IPS-18a (cell line): ENCODE measurements around the gene BOD1.

Experiments
- H3K27ac ChIP-seq: one replicate; pipeline ENCODE4 v1.5.1; 2013; ENCODE audit warnings: low read length
- H3K27me3 ChIP-seq: one replicate; pipeline ENCODE4 v1.6.1; 2013; ENCODE audit warnings: mild to moderate bottlenecking, low read length; ENCODE audit not compliant: control insufficient read depth, insufficient read depth
- H3K36me3 ChIP-seq: one replicate; pipeline ENCODE4 v1.6.1; 2013; ENCODE audit warnings: low read depth, low read length; ENCODE audit not compliant: control insufficient read depth
- H3K4me1 ChIP-seq: one replicate; pipeline ENCODE4 v1.6.1; 2013; ENCODE audit warnings: low read depth, low read length; ENCODE audit not compliant: control insufficient read depth
- H3K4me3 ChIP-seq: one replicate; pipeline ENCODE4 v1.5.1; 2013; ENCODE audit warnings: low read length
- H3K9ac ChIP-seq: one replicate; pipeline ENCODE4 v1.6.1; 2013; ENCODE audit warnings: mild to moderate bottlenecking, low read length, moderate library complexity
- H3K9me3 ChIP-seq: one replicate; pipeline ENCODE4 v1.6.1; 2013; ENCODE audit warnings: low read depth, low read length; ENCODE audit not compliant: control insufficient read depth

BOD1 gene

GRCh38 chr5:173568703-173569102 is 47.7 kb downstream of the BOD1 start:
- H3K36me3 ChIP-seq, result no peaks in the 10 kb centered on the region
- H3K9ac ChIP-seq, result no peak overlapping the region
- H3K27ac ChIP-seq, result no peak overlapping the region
- H3K4me3 ChIP-seq, result no peak overlapping the region
- H3K27me3 ChIP-seq, result peaks cover 7% of the 10 kb centered on the region
- peaks cover 6% of the 10 kb centered on the region for H3K4me1 ChIP-seq
- H3K9me3 ChIP-seq, result no peaks in the 10 kb centered on the region

- no peaks in the 10 kb centered on the region for H3K36me3 ChIP-seq
- H3K4me3 ChIP-seq, result no peak overlapping the region
- no peak overlapping the region for H3K27ac ChIP-seq
- no peak overlapping the region for H3K9ac ChIP-seq
- H3K27me3 ChIP-seq, result peaks cover 7% of the 10 kb centered on the region
- H3K4me1 ChIP-seq, result peaks cover 6% of the 10 kb centered on the region
- H3K9me3 ChIP-seq, result no peaks in the 10 kb centered on the region
Observed at GRCh38 chr5:173568128-173568527, 48.3 kb downstream of the BOD1 start.

DNA sequence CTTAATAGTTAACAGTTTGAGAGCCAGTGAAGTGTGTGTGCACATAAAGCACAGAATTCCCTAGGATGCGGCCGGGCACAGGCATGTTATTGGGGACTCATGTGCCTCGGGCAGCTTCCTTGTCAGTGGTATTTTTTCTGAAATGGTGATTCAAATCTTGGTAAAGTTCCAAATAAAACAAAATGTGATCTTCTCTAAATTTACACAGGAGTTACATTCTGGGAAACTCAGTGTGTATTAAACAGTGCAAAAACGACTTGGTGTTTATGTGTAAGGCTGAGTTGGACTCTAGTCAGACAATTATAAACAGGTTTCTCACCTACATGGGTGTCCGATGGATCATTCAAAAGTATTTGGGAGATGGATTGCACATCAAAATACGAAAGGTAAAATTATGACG is 48.9 kb downstream of the BOD1 start:
- no peaks in the 10 kb centered on the region for H3K36me3 ChIP-seq
- no peak overlapping the region for H3K4me3 ChIP-seq
- H3K27ac ChIP-seq, result no peak overlapping the region
- peaks cover 3% of the 10 kb centered on the region for H3K27me3 ChIP-seq
- H3K4me1 ChIP-seq, result peaks cover 6% of the 10 kb centered on the region
- no peaks in the 10 kb centered on the region for H3K9me3 ChIP-seq
- no peak overlapping the region for H3K9ac ChIP-seq

DNA sequence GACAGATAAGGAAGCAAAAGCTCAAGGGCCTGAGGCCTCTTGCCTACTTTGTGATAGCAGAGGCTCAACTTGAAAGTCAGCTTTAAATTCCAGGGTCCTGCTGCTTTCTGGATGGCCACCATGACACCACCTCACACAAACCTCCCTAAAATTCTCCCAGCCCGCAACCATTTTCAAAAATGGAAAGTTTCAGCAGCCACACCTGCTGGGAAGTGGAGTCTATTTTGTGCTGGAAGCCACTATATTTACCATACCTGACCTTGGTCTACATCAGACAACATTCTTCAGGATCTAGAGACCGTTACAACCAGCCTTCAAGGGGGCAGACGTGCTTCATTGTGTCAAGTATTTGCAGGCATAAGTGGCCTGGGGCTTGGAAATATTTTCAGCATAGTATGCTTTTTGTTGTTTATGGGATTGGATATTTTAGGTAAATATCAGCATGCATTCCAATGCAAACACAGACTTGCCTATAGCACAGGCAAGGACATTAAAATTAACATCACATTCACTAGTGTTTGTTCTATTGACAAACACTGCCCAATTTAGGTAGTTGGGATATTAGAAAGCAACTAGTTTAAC is 50.9 kb downstream of the BOD1 start:
- Histone ChIP-seq H3K4me1 (no peaks in the 10 kb centered on the region), H3K9me3 (no peaks in the 10 kb centered on the region), H3K27ac (no peak overlapping the region), H3K36me3 (no peaks in the 10 kb centered on the region), H3K27me3 (no peaks in the 10 kb centered on the region), H3K4me3 (no peak overlapping the region), H3K9ac (no peak overlapping the region)

- Histone ChIP-seq H3K4me1 (no peaks in the 10 kb centered on the region), H3K27ac (no peak overlapping the region), H3K9ac (no peak overlapping the region), H3K36me3 (no peaks in the 10 kb centered on the region), H3K9me3 (peaks cover 5% of the 10 kb centered on the region), H3K4me3 (no peak overlapping the region), H3K27me3 (no peaks in the 10 kb centered on the region)
Observed at GRCh38 chr5:173564106-173564505, 52.3 kb downstream of the BOD1 start.

GRCh38 chr5:173563246-173563645 is 53.2 kb downstream of the BOD1 start:
- Histone ChIP-seq H3K4me1 (no peaks in the 10 kb centered on the region), H3K4me3 (no peak overlapping the region), H3K9ac (no peak overlapping the region), H3K27me3 (no peaks in the 10 kb centered on the region), H3K9me3 (peaks cover 5% of the 10 kb centered on the region), H3K27ac (no peak overlapping the region), H3K36me3 (no peaks in the 10 kb centered on the region)

- H3K36me3 ChIP-seq, result no peaks in the 10 kb centered on the region
- H3K27me3 ChIP-seq, result no peaks in the 10 kb centered on the region
- peaks cover 5% of the 10 kb centered on the region for H3K9me3 ChIP-seq
- H3K9ac ChIP-seq, result no peak overlapping the region
- no peak overlapping the region for H3K4me3 ChIP-seq
- no peak overlapping the region for H3K27ac ChIP-seq
- H3K4me1 ChIP-seq, result no peaks in the 10 kb centered on the region
Observed at GRCh38 chr5:173562451-173562850, 54.0 kb downstream of the BOD1 start.
